Stimulated activated CD4-positive, alpha-beta T cell treated with anti-CD3 and anti-CD28 coated beads, Interleukin-2, amount 100 ng/mL, for 48 hours (primary cell): ENCODE measurements around the gene TBK1.

Experiments used
- DNase-seq, 2 donors: peaks; one replicate each; pipeline ENCODE4 v3.0.0-alpha.2; 2020

The TBK1 gene

GRCh38 chr12:64549108-64549507, 97.2 kb downstream of the TBK1 start:
- no peak for DNase-seq

DNA sequence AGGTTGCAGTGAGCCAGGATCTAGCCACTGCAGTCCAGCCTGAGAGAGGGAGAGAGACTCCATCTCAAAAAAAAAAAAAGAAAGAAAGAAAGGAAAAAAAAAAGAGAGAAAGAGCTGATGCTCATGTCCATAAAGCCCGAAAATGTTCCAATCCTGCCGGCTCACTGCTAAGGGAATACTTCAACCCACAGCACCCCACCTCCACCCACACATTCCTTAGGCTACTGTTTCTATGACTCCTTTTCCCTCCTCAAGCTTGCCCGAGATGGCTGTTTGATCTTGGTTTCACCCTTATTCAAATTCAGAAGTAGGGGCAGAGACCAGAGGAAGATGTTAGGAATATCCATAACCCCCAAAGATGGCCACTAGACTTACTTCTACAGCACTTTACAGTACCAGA, 98.8 kb downstream of the TBK1 start:
- no peak for DNase-seq

DNA sequence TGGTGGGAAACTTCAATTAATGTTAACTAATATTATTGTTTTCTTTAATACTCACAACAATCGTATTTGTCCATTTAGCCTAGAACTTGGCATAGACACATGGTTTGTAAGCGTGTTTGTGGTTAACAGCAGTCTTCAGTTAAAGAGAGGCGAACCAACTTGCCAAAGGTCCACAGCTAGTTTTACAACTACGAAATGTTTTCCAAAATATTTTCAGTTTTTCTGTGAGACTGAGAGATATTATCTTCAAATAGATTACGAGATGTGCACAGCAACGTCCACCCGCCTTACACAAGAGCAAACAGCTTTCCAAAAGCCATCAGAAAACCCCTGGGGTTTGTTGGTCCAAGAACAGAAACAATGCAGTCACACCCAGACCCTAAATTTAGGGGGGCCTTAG, 99.8 kb downstream of the TBK1 start:
- no peak for DNase-seq
